ENCODE data around the gene FARP1. TPM values are rescaled to one million over a fixed set of nuclear protein-coding genes. Genes with fewer than 3 reads are reported as not detected.

FARP1 gene
- polyA plus RNA-seq, 4 donors: 0.89 to 23.4 (median 6.2) TPM

- FAIRE-seq (no peak), DNase-seq (no peak)
- 80 to 87% (median 87%) methylated on average over 2 of the region's 2 CpGs for WGBS, 3 donors
- no peaks in the 10 kb centered on the region for H3K4me1 ChIP-seq (ENCODE audit: control insufficient read depth in 3 of 3, insufficient read depth in 2 of 3, low read depth in 1 of 3, low read length in 2 of 3)
- no peak overlapping the region for H3K4me3 ChIP-seq (ENCODE audit: low read depth in 1 of 3, low read length in 3 of 3)
- no peaks in the 10 kb centered on the region for H3K27me3 ChIP-seq (ENCODE audit: control insufficient read depth in 3 of 3, insufficient read depth in 3 of 3, low read length in 3 of 3)
- H3K36me3 ChIP-seq (ENCODE audit: control insufficient read depth in 3 of 3, insufficient read depth in 2 of 3, low read depth in 1 of 3, low read length in 3 of 3): no peaks in the 10 kb centered on the region
- no peaks in the 10 kb centered on the region for H3K9me3 ChIP-seq (ENCODE audit: control insufficient read depth in 2 of 2, insufficient read depth in 1 of 2, low read depth in 1 of 2, low read length in 1 of 2)
- H3K27ac ChIP-seq (ENCODE audit: low read depth in 1 of 3, low read length in 2 of 3): no peak overlapping the region
Observed at GRCh38 chr13:98103531-98103930, 39.4 kb upstream of the FARP1 start.

- 83 to 87% (median 84%) methylated on average over 10 of the region's 10 CpGs for WGBS, 3 donors
Observed at GRCh38 chr13:98103942-98104880, 38.7 kb upstream of the FARP1 start.

GRCh38 chr13:98105929-98106336 is 37.0 kb upstream of the FARP1 start:
- Histone ChIP-seq H3K27me3 (ENCODE audit: control insufficient read depth in 3 of 3, insufficient read depth in 3 of 3, low read length in 3 of 3) (no peaks in the 10 kb centered on the region), H3K36me3 (ENCODE audit: control insufficient read depth in 3 of 3, insufficient read depth in 2 of 3, low read depth in 1 of 3, low read length in 3 of 3) (no peaks in the 10 kb centered on the region), H3K27ac (ENCODE audit: low read depth in 1 of 3, low read length in 2 of 3) (no peak overlapping the region), H3K9me3 (ENCODE audit: control insufficient read depth in 2 of 2, insufficient read depth in 1 of 2, low read depth in 1 of 2, low read length in 1 of 2) (no peaks in the 10 kb centered on the region), H3K4me3 (ENCODE audit: low read depth in 1 of 3, low read length in 3 of 3) (no peak overlapping the region), H3K4me1 (ENCODE audit: control insufficient read depth in 3 of 3, insufficient read depth in 2 of 3, low read depth in 1 of 3, low read length in 2 of 3) (no peaks in the 10 kb centered on the region)
- WGBS, 3 donors: 41 to 56% (median 51%) methylated on average over 3 of the region's 3 CpGs
- DNase-seq: no peak
- no peak for FAIRE-seq

More at GRCh38 chr13:98103942-98104880, 38.7 kb upstream of the FARP1 start:
- no peak overlapping the region for H3K4me3 ChIP-seq (ENCODE audit: low read depth in 1 of 3, low read length in 3 of 3)
- DNase-seq (no peak), FAIRE-seq (no peak)
- no peaks in the 10 kb centered on the region for H3K4me1 ChIP-seq (ENCODE audit: control insufficient read depth in 3 of 3, insufficient read depth in 2 of 3, low read depth in 1 of 3, low read length in 2 of 3)
- no peaks in the 10 kb centered on the region for H3K27me3 ChIP-seq (ENCODE audit: control insufficient read depth in 3 of 3, insufficient read depth in 3 of 3, low read length in 3 of 3)
- no peaks in the 10 kb centered on the region for H3K9me3 ChIP-seq (ENCODE audit: control insufficient read depth in 2 of 2, insufficient read depth in 1 of 2, low read depth in 1 of 2, low read length in 1 of 2)
- H3K27ac ChIP-seq (ENCODE audit: low read depth in 1 of 3, low read length in 2 of 3): no peak overlapping the region
- no peaks in the 10 kb centered on the region for H3K36me3 ChIP-seq (ENCODE audit: control insufficient read depth in 3 of 3, insufficient read depth in 2 of 3, low read depth in 1 of 3, low read length in 3 of 3)

- Histone ChIP-seq H3K4me1 (ENCODE audit: control insufficient read depth in 3 of 3, insufficient read depth in 2 of 3, low read depth in 1 of 3, low read length in 2 of 3) (no peaks in the 10 kb centered on the region), H3K36me3 (ENCODE audit: control insufficient read depth in 3 of 3, insufficient read depth in 2 of 3, low read depth in 1 of 3, low read length in 3 of 3) (no peaks in the 10 kb centered on the region), H3K27ac (ENCODE audit: low read depth in 1 of 3, low read length in 2 of 3) (no peak overlapping the region), H3K9me3 (ENCODE audit: control insufficient read depth in 2 of 2, insufficient read depth in 1 of 2, low read depth in 1 of 2, low read length in 1 of 2) (no peaks in the 10 kb centered on the region), H3K27me3 (ENCODE audit: control insufficient read depth in 3 of 3, insufficient read depth in 3 of 3, low read length in 3 of 3) (no peaks in the 10 kb centered on the region), H3K4me3 (ENCODE audit: low read depth in 1 of 3, low read length in 3 of 3) (no peak overlapping the region)
- FAIRE-seq (no peak), DNase-seq (no peak)
- WGBS, 3 donors: 79 to 86% (median 80%) methylated on average over 3 of the region's 3 CpGs
Observed at GRCh38 chr13:98108341-98108740, 34.6 kb upstream of the FARP1 start.

- Histone ChIP-seq H3K4me1 (ENCODE audit: control insufficient read depth in 3 of 3, insufficient read depth in 2 of 3, low read depth in 1 of 3, low read length in 2 of 3) (no peaks in the 10 kb centered on the region), H3K27ac (ENCODE audit: low read depth in 1 of 3, low read length in 2 of 3) (no peak overlapping the region), H3K27me3 (ENCODE audit: control insufficient read depth in 3 of 3, insufficient read depth in 3 of 3, low read length in 3 of 3) (no peaks in the 10 kb centered on the region), H3K4me3 (ENCODE audit: low read depth in 1 of 3, low read length in 3 of 3) (no peak overlapping the region), H3K36me3 (ENCODE audit: control insufficient read depth in 3 of 3, insufficient read depth in 2 of 3, low read depth in 1 of 3, low read length in 3 of 3) (no peaks in the 10 kb centered on the region), H3K9me3 (ENCODE audit: control insufficient read depth in 2 of 2, insufficient read depth in 1 of 2, low read depth in 1 of 2, low read length in 1 of 2) (no peaks in the 10 kb centered on the region)
- FAIRE-seq (no peak), DNase-seq (no peak)
- 76 to 83% (median 82%) methylated on average over 7 of the region's 7 CpGs for WGBS, 3 donors
Observed at GRCh38 chr13:98109226-98109853, 33.6 kb upstream of the FARP1 start.

- H3K4me1 ChIP-seq (ENCODE audit: control insufficient read depth in 3 of 3, insufficient read depth in 2 of 3, low read depth in 1 of 3, low read length in 2 of 3): no peaks in the 10 kb centered on the region
- no peaks in the 10 kb centered on the region for H3K27me3 ChIP-seq (ENCODE audit: control insufficient read depth in 3 of 3, insufficient read depth in 3 of 3, low read length in 3 of 3)
- H3K9me3 ChIP-seq (ENCODE audit: control insufficient read depth in 2 of 2, insufficient read depth in 1 of 2, low read depth in 1 of 2, low read length in 1 of 2): no peaks in the 10 kb centered on the region
- FAIRE-seq (no peak), DNase-seq (no peak)
- no peak overlapping the region for H3K27ac ChIP-seq (ENCODE audit: low read depth in 1 of 3, low read length in 2 of 3)
- WGBS, 3 donors: 82 to 89% (median 86%) methylated on average over 5 of the region's 5 CpGs
- no peaks in the 10 kb centered on the region for H3K36me3 ChIP-seq (ENCODE audit: control insufficient read depth in 3 of 3, insufficient read depth in 2 of 3, low read depth in 1 of 3, low read length in 3 of 3)
- no peak overlapping the region for H3K4me3 ChIP-seq (ENCODE audit: low read depth in 1 of 3, low read length in 3 of 3)
Observed at GRCh38 chr13:98110749-98111148, 32.1 kb upstream of the FARP1 start.

GRCh38 chr13:98111168-98112098 is 31.5 kb upstream of the FARP1 start:
- Histone ChIP-seq H3K9me3 (ENCODE audit: control insufficient read depth in 2 of 2, insufficient read depth in 1 of 2, low read depth in 1 of 2, low read length in 1 of 2) (no peaks in the 10 kb centered on the region), H3K27me3 (ENCODE audit: control insufficient read depth in 3 of 3, insufficient read depth in 3 of 3, low read length in 3 of 3) (no peaks in the 10 kb centered on the region), H3K27ac (ENCODE audit: low read depth in 1 of 3, low read length in 2 of 3) (no peak overlapping the region), H3K4me1 (ENCODE audit: control insufficient read depth in 3 of 3, insufficient read depth in 2 of 3, low read depth in 1 of 3, low read length in 2 of 3) (no peaks in the 10 kb centered on the region), H3K4me3 (ENCODE audit: low read depth in 1 of 3, low read length in 3 of 3) (no peak overlapping the region), H3K36me3 (ENCODE audit: control insufficient read depth in 3 of 3, insufficient read depth in 2 of 3, low read depth in 1 of 3, low read length in 3 of 3) (no peaks in the 10 kb centered on the region)
- DNase-seq (no peak), FAIRE-seq (no peak)
- WGBS, 3 donors: 71 to 82% (median 75%) methylated on average over 10 of the region's 10 CpGs

GRCh38 chr13:98112456-98112855 is 30.4 kb upstream of the FARP1 start:
- 90 to 94% (median 92%) methylated on average over 3 of the region's 3 CpGs for WGBS, 3 donors
- Histone ChIP-seq H3K9me3 (ENCODE audit: control insufficient read depth in 2 of 2, insufficient read depth in 1 of 2, low read depth in 1 of 2, low read length in 1 of 2) (no peaks in the 10 kb centered on the region), H3K4me1 (ENCODE audit: control insufficient read depth in 3 of 3, insufficient read depth in 2 of 3, low read depth in 1 of 3, low read length in 2 of 3) (no peaks in the 10 kb centered on the region), H3K36me3 (ENCODE audit: control insufficient read depth in 3 of 3, insufficient read depth in 2 of 3, low read depth in 1 of 3, low read length in 3 of 3) (no peaks in the 10 kb centered on the region), H3K27me3 (ENCODE audit: control insufficient read depth in 3 of 3, insufficient read depth in 3 of 3, low read length in 3 of 3) (no peaks in the 10 kb centered on the region), H3K4me3 (ENCODE audit: low read depth in 1 of 3, low read length in 3 of 3) (no peak overlapping the region), H3K27ac (ENCODE audit: low read depth in 1 of 3, low read length in 2 of 3) (no peak overlapping the region)
- FAIRE-seq (no peak), DNase-seq (no peak)
